ENCODE data around the gene TMSB4X.

TMSB4X gene

DNA sequence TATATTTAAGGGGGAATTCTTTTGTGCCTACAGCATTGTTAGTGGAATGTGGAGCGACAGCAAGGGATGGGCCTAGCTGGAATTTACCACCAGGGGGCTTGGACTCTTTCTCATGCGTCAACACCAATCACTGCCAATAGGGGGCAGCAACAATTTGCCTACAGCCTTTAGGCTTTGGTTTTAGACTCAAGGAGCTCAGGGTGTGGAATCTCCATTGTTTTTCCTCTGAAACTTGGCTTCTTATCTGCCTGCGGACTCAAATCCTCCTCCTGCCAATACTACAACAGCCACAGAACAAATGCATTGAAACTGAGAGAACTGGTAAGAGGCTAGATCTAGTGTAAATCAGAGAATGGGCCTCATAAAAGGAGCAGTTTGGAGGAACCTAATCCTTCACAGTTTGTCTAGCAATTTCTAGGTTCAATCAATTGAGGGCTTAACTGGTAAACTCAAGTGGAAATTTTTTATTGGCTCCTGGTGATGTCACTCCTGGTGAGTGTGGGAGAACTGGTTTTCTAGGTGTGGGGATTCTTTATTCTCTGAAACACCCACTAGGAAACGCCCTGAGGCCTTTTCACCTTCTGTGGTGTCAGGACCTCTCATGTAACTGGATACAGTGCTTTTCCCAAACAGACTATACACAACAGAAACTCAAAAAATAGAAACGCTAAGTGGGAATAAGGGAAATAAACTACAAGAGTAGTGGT, 27.9 kb upstream of the TMSB4X start:
- H3K27me3 ChIP-seq (ENCODE audit: control insufficient read depth, insufficient read depth, low read length), result no peaks in the 10 kb centered on the region
- H3K4me3 ChIP-seq (ENCODE audit: low read length), result no peak overlapping the region
- H3K4me2 ChIP-seq (ENCODE audit: low read length), result peak overlapping the region; percentile 57
- no peaks in the 10 kb centered on the region for H3K9me3 ChIP-seq (replicated peaks; ENCODE audit: low read length)
- peak overlapping the region; percentile 70 for H3K9ac ChIP-seq (ENCODE audit: low read depth, low read length)
- peaks cover 24% of the 10 kb centered on the region for H3K4me1 ChIP-seq (ENCODE audit: control insufficient read depth, insufficient read depth, low read length)
- H3K36me3 ChIP-seq (ENCODE audit: insufficient read depth, low read length), result no peaks in the 10 kb centered on the region

DNA sequence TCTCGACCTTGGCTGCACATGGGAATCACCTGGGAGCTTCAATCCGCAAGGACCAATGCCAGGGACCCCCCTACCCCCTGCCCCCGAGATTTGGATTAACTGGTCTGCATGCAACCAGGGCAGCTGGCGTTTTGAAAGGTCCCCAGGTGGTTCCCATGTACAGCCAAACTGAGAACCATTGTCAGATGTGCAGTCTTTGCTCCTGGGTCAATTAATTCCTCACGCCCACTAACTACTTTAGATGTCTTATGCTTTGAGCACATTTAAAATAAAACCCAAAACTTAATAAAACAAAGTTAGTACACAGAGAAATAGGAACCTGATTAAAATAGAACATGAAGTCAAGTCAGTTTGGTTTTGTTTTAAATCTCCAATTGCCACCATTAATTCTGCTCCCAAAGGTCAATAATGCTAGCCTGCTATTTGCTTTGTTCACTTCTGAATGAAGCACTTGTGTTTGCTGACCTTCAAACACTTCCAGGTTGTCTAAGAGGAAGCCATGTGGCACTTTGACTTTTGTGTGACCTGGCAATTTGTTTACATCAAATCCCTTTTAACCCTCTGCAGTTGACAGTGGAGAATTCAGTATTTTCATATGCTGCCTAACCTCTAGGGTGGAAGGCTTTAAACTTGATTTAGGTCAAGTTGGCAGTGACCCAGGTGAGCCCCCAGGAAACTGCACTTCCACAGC, 27.2 kb upstream of the TMSB4X start:
- Histone ChIP-seq H3K4me3 (ENCODE audit: low read length) (no peak overlapping the region), H3K4me1 (ENCODE audit: control insufficient read depth, insufficient read depth, low read length) (peaks cover 24% of the 10 kb centered on the region), H3K9ac (ENCODE audit: low read depth, low read length) (peak overlapping the region; percentile 70), H3K9me3 (replicated peaks; ENCODE audit: low read length) (no peaks in the 10 kb centered on the region), H3K4me2 (ENCODE audit: low read length) (no peak overlapping the region), H3K36me3 (ENCODE audit: insufficient read depth, low read length) (no peaks in the 10 kb centered on the region), H3K27me3 (ENCODE audit: control insufficient read depth, insufficient read depth, low read length) (no peaks in the 10 kb centered on the region)

DNA sequence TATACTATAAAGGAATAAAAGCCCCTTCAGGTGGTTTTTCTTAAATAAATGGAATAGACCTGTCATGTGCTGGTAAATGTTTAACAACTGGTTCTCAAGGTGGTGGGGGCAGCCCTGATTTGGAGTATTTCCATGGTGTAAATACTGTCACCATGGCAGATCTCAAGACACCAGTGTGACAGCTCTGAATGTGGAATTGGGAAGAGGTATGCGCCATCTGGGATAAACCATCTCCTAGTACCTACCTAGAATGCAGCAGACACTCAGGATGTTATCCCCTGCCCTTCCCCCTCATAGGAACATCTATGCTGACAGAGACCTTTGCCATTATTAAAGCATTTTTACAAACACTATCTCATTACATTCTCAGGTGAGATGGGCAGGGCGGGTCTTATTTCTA, 26.4 kb upstream of the TMSB4X start:
- Histone ChIP-seq H3K27me3 (ENCODE audit: control insufficient read depth, insufficient read depth, low read length) (no peaks in the 10 kb centered on the region), H3K9me3 (replicated peaks; ENCODE audit: low read length) (no peaks in the 10 kb centered on the region), H3K4me2 (ENCODE audit: low read length) (no peak overlapping the region), H3K4me1 (ENCODE audit: control insufficient read depth, insufficient read depth, low read length) (peaks cover 24% of the 10 kb centered on the region), H3K9ac (ENCODE audit: low read depth, low read length) (no peak overlapping the region), H3K4me3 (ENCODE audit: low read length) (no peak overlapping the region), H3K36me3 (ENCODE audit: insufficient read depth, low read length) (no peaks in the 10 kb centered on the region)

DNA sequence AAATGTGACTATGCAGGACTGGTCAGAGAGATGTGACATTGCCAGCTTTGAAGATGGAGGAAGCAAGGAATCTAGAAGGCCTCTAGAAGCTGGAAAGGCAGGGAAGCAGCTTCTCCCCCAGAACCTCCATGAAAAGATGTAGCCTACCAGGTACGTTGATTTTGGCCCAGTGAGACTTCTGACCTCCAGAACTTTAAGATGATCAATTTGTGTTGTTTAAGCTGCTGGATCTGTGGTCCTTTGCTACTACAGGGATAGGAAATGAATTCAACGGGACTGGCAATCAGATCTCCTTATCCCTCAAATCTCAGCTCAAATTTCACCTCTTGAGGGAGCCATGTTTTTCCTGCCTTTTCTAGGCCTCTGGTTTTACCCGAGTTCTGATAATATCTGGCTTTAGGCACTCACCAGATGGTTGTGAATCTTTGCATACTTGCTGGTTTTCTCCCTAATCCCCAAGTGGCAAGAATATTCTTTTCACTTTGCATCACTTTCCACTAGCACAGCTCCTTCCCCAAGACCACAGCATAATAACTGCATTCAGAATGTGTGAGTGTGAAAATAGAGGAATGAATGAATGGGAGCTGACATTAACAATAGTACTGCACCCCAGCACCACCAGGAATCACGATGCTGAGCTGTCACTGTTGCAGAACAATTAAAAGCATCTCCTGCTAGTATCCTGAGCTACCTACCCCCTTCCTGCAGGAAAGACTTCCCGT, 25.5 kb upstream of the TMSB4X start:
- no peaks in the 10 kb centered on the region for H3K9me3 ChIP-seq (replicated peaks; ENCODE audit: low read length)
- no peak overlapping the region for H3K4me2 ChIP-seq (ENCODE audit: low read length)
- no peak overlapping the region for H3K4me3 ChIP-seq (ENCODE audit: low read length)
- H3K4me1 ChIP-seq (ENCODE audit: control insufficient read depth, insufficient read depth, low read length), result peaks cover 24% of the 10 kb centered on the region
- H3K27me3 ChIP-seq (ENCODE audit: control insufficient read depth, insufficient read depth, low read length), result no peaks in the 10 kb centered on the region
- peak overlapping the region; percentile 50 for H3K9ac ChIP-seq (ENCODE audit: low read depth, low read length)
- H3K36me3 ChIP-seq (ENCODE audit: insufficient read depth, low read length), result no peaks in the 10 kb centered on the region

- Histone ChIP-seq H3K9me3 (replicated peaks; ENCODE audit: low read length) (no peaks in the 10 kb centered on the region), H3K4me2 (ENCODE audit: low read length) (peak overlapping the region; percentile 33), H3K4me3 (ENCODE audit: low read length) (no peak overlapping the region), H3K9ac (ENCODE audit: low read depth, low read length) (peak overlapping the region; percentile 50), H3K36me3 (ENCODE audit: insufficient read depth, low read length) (no peaks in the 10 kb centered on the region), H3K4me1 (ENCODE audit: control insufficient read depth, insufficient read depth, low read length) (peaks cover 24% of the 10 kb centered on the region), H3K27me3 (ENCODE audit: control insufficient read depth, insufficient read depth, low read length) (no peaks in the 10 kb centered on the region)
These were observed 24.8 kb upstream of the TMSB4X start for GRCh38 chrX:12949927-12950656.

- Histone ChIP-seq H3K9ac (ENCODE audit: low read depth, low read length) (no peak overlapping the region), H3K27me3 (ENCODE audit: control insufficient read depth, insufficient read depth, low read length) (no peaks in the 10 kb centered on the region), H3K4me2 (ENCODE audit: low read length) (no peak overlapping the region), H3K36me3 (ENCODE audit: insufficient read depth, low read length) (no peaks in the 10 kb centered on the region), H3K4me1 (ENCODE audit: control insufficient read depth, insufficient read depth, low read length) (peaks cover 29% of the 10 kb centered on the region), H3K9me3 (replicated peaks; ENCODE audit: low read length) (no peaks in the 10 kb centered on the region), H3K4me3 (ENCODE audit: low read length) (no peak overlapping the region)
These were observed 23.9 kb upstream of the TMSB4X start for GRCh38 chrX:12950851-12951594.

DNA sequence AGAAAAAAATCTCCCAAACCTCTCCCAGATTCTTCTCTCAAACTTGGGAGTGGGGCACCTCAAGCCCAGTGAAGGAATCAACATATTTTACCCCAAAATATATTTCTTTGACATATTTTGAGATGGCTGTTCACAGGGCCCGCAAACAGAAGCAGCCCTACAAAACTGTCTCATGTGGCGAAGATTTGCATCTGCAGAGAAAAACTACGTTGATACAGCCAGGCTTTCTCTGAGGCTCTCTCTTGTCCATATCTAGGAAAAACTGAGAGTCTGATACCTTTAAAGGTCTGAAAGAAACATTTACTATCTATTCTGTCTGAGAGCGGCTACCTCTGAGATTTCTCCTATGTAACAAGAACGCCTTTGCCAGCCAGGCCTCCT, 23.3 kb upstream of the TMSB4X start:
- Histone ChIP-seq H3K27me3 (ENCODE audit: control insufficient read depth, insufficient read depth, low read length) (no peaks in the 10 kb centered on the region), H3K36me3 (ENCODE audit: insufficient read depth, low read length) (no peaks in the 10 kb centered on the region), H3K4me3 (ENCODE audit: low read length) (no peak overlapping the region), H3K9ac (ENCODE audit: low read depth, low read length) (no peak overlapping the region), H3K4me2 (ENCODE audit: low read length) (no peak overlapping the region), H3K9me3 (replicated peaks; ENCODE audit: low read length) (no peaks in the 10 kb centered on the region), H3K4me1 (ENCODE audit: control insufficient read depth, insufficient read depth, low read length) (peaks cover 34% of the 10 kb centered on the region)

DNA sequence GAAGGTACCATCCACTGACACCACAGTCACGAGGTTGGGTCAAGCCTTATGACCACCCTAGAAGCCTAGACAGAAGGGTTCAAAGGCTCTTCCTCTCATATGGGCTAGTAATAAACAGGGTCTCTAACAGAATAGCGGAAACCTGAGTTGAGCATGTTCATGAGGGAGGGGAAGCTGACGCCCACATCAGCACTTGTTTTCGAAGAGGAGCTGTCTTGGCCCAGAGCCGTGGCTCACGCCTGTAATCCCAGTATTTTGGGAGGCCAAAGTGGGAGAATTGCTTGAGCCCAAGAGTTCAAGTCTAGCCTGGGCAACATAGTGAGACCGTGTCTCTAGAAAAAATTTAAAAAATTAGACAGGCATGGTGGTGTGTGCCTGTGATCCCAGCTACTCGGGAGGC, 21.5 kb upstream of the TMSB4X start:
- H3K9me3 ChIP-seq (replicated peaks; ENCODE audit: low read length), result no peaks in the 10 kb centered on the region
- peaks cover 34% of the 10 kb centered on the region for H3K4me1 ChIP-seq (ENCODE audit: control insufficient read depth, insufficient read depth, low read length)
- H3K4me2 ChIP-seq (ENCODE audit: low read length), result no peak overlapping the region
- H3K36me3 ChIP-seq (ENCODE audit: insufficient read depth, low read length), result no peaks in the 10 kb centered on the region
- no peak overlapping the region for H3K4me3 ChIP-seq (ENCODE audit: low read length)
- no peak overlapping the region for H3K9ac ChIP-seq (ENCODE audit: low read depth, low read length)
- H3K27me3 ChIP-seq (ENCODE audit: control insufficient read depth, insufficient read depth, low read length), result no peaks in the 10 kb centered on the region

DNA sequence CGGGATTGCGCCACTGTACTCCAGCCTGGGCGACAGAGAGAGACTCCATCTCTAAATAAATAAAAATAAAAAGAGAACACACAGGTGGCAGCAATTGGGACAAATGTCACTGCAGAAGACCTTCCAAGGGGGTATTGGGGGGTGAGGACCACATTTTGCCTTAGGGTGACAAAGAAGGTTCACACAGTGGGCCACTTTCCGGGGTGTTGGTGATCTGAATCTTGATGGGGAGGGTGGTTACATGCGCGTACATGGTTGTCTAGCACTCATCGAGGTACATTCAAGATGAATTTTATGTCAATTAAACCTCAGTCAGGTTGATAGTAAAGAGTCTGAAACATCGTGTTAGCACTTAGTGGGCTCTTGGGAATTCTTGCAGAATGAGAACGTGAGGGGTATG, 20.5 kb upstream of the TMSB4X start:
- Histone ChIP-seq H3K27me3 (ENCODE audit: control insufficient read depth, insufficient read depth, low read length) (no peaks in the 10 kb centered on the region), H3K4me2 (ENCODE audit: low read length) (no peak overlapping the region), H3K36me3 (ENCODE audit: insufficient read depth, low read length) (no peaks in the 10 kb centered on the region), H3K4me1 (ENCODE audit: control insufficient read depth, insufficient read depth, low read length) (peaks cover 32% of the 10 kb centered on the region), H3K4me3 (ENCODE audit: low read length) (no peak overlapping the region), H3K9me3 (replicated peaks; ENCODE audit: low read length) (no peaks in the 10 kb centered on the region), H3K9ac (ENCODE audit: low read depth, low read length) (no peak overlapping the region)

DNA sequence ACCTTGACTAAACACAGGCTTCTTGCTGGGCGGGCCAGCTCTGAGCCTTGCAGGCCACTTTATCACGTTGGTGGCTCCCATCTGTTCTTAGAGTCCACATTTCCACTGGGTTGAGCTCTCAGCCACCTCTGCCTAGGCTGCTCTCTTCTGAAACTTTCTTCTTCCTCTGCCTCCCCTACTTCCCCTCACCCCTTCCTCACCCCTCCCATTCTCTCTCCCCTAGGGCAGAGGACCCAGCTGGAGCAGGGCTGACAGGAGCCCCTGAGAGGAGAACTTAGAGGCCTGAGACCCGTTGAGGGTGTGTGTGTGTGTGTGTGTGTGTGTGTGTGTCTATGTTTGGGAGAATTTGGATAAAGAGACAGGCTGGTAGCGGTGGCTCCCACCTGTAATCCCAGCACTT, 19.9 kb upstream of the TMSB4X start:
- no peak overlapping the region for H3K9ac ChIP-seq (ENCODE audit: low read depth, low read length)
- no peaks in the 10 kb centered on the region for H3K27me3 ChIP-seq (ENCODE audit: control insufficient read depth, insufficient read depth, low read length)

More for the DNA sequence above, 19.9 kb upstream of the TMSB4X start:
- Histone ChIP-seq H3K4me2 (ENCODE audit: low read length) (no peak overlapping the region), H3K4me3 (ENCODE audit: low read length) (no peak overlapping the region), H3K36me3 (ENCODE audit: insufficient read depth, low read length) (no peaks in the 10 kb centered on the region), H3K4me1 (ENCODE audit: control insufficient read depth, insufficient read depth, low read length) (peaks cover 25% of the 10 kb centered on the region), H3K9me3 (replicated peaks; ENCODE audit: low read length) (no peaks in the 10 kb centered on the region)
